PC-9 (cell line): Measurements from ENCODE around the gene PBX1. TPM values are rescaled to one million over a fixed set of nuclear protein-coding genes. Genes with fewer than 3 reads are reported as not detected.

Experiments
- BruUV-seq: library from RNA; stranded (reverse); fragments of 400-500 nt; replicated peaks from 2 replicates; lab custom pipeline; 2021; lab: Mats Ljungman, UMichigan
- CTCF ChIA-PET: fragments of 300-600 bp; sonication (Branson Sonifier 250); formaldehyde crosslinking; loops from one replicate; lab custom pipeline; 2022; ENCODE audit warnings: antibody characterized with exemption; lab: Charles Lee
- POLR2A ChIA-PET: fragments of 300-600 bp; sonication (Branson Sonifier 250); formaldehyde crosslinking; loops from one replicate; lab custom pipeline; 2022; ENCODE audit warnings: antibody characterized with exemption; ENCODE audit not compliant: unreplicated experiment; lab: Charles Lee
- DNase-seq, 2 experiments: peaks; one replicate each; pipeline versions ENCODE4 v3.0.0 to v3.0.0-alpha.2; 2015 to 2022; ENCODE audit warnings: mixed read lengths in 1 of 2
- H2AFZ ChIP-seq: fragments of 200-600 bp; sonication (generic); 2 replicates; pipeline ENCODE4 v1.8.1; 2017; ENCODE audit warnings: antibody characterized with exemption
- H3F3A ChIP-seq: fragments of 200-600 bp; sonication (generic); 2 replicates; pipeline ENCODE4 v1.8.1; 2017; ENCODE audit warnings: antibody characterized with exemption, mild to moderate bottlenecking, low read depth; ENCODE audit not compliant: insufficient read depth
- H3K27ac ChIP-seq: fragments of 200-600 bp; sonication (generic); 2 replicates; pipeline ENCODE4 v1.6.1; 2016; ENCODE audit warnings: mixed run types
- H3K27me3 ChIP-seq: fragments of 200-600 bp; sonication (generic); 2 replicates; pipeline ENCODE4 v1.6.1; 2016; ENCODE audit warnings: low read depth, mixed run types; ENCODE audit not compliant: insufficient read depth
- H3K36me3 ChIP-seq: fragments of 200-600 bp; sonication (generic); 2 replicates; pipeline ENCODE4 v1.6.1; 2016; ENCODE audit warnings: low read depth, mixed run types
- H3K4me1 ChIP-seq: fragments of 200-600 bp; sonication (generic); replicated peaks from 2 replicates; pipeline ENCODE4 v1.6.1; 2016; ENCODE audit warnings: mixed run types; ENCODE audit not compliant: insufficient read depth
- H3K4me2 ChIP-seq: fragments of 200-600 bp; sonication (generic); 2 replicates; pipeline ENCODE4 v1.6.1; 2017; ENCODE audit warnings: mixed run types
- H3K4me3 ChIP-seq: fragments of 200-600 bp; sonication (generic); 2 replicates; pipeline ENCODE4 v1.6.1; 2016; ENCODE audit warnings: mixed run types
- H3K79me2 ChIP-seq: fragments of 200-600 bp; sonication (generic); 2 replicates; pipeline ENCODE4 v1.6.1; 2017; ENCODE audit warnings: low read depth, mixed run types
- H3K9me2 ChIP-seq: fragments of 200-600 bp; sonication (generic); 2 replicates; pipeline ENCODE4 v1.8.1; 2017; ENCODE audit warnings: mild to moderate bottlenecking; ENCODE audit not compliant: insufficient read depth
- H3K9me3 ChIP-seq: fragments of 200-600 bp; sonication (generic); 2 replicates; pipeline ENCODE4 v1.8.1; 2016; ENCODE audit warnings: low read depth; ENCODE audit not compliant: insufficient read depth
- H4K20me1 ChIP-seq: fragments of 200-600 bp; sonication (generic); 2 replicates; pipeline ENCODE4 v1.8.1; 2017; ENCODE audit not compliant: insufficient read depth
- CTCF ChIP-seq: fragments of 200-600 bp; sonication (generic); conservative IDR thresholded peaks from 2 replicates; pipeline ENCODE4 v1.6.1; 2017; ENCODE audit warnings: mixed run types, antibody characterized with exemption, mild to moderate bottlenecking, moderate library complexity
- EZH2 ChIP-seq: fragments of 200-600 bp; sonication (generic); IDR thresholded peaks from 2 replicates; pipeline ENCODE4 v1.8.0; 2017; ENCODE audit warnings: antibody characterized with exemption, low read depth
- intact Hi-C: fragments of 100-400 bp; cut with micrococcal nuclease; formaldehyde crosslinking; loops from one replicate; pipeline ENCODE4 v1.10.0; 2022; ENCODE audit not compliant: unreplicated experiment
- total RNA-seq: library from RNA; stranded (reverse); gene quantifications from 2 replicates; pipeline ENCODE4 v1.2.3, GENCODE V29; 2021

The PBX1 gene
- total RNA-seq, 1 experiment from 2014 or later: 57.7 TPM

GRCh38 chr1:164561007-164561406 lies 2.0 kb downstream of the PBX1 start:
- intact Hi-C loops: loop anchor here (2.0 to 5.0 kb wide), 2 partner anchors 226 to 394 kb away; no protein-coding TSS in a partner anchor
- H3K27ac ChIP-seq: peak overlapping the region; percentile 74
- H3K36me3 ChIP-seq: 0 out of 2 replicates have a peak, but pooled peaks cover 6% of the 10 kb centered on the region
- POLR2A ChIA-PET: no interaction called here
- peak overlapping the region; percentile 83 for H2AFZ ChIP-seq
- CTCF ChIA-PET: no interaction called here
- H3F3A ChIP-seq: peaks cover 6% of the 10 kb centered on the region
- H3K9me3 ChIP-seq: no peaks in the 10 kb centered on the region
- peaks cover 59% of the 10 kb centered on the region for H3K79me2 ChIP-seq
- no peak for TF ChIP-seq CTCF
- no peak for TF ChIP-seq EZH2
- DNase-seq: no peak
- no TSS peak for BruUV-seq
- H3K27me3 ChIP-seq: no peaks in the 10 kb centered on the region
- no peaks in the 10 kb centered on the region for H4K20me1 ChIP-seq
- H3K4me1 ChIP-seq: peaks cover 54% of the 10 kb centered on the region
- peak overlapping the region; percentile 71 for H3K4me3 ChIP-seq
- peak overlapping the region; percentile 86 for H3K4me2 ChIP-seq
- no peaks in the 10 kb centered on the region for H3K9me2 ChIP-seq

GRCh38 chr1:164561472-164561871 lies 2.5 kb downstream of the PBX1 start:
- BruUV-seq: no TSS peak
- Histone ChIP-seq H3K79me2 (peaks cover 63% of the 10 kb centered on the region), H3K27ac (peak overlapping the region; percentile 74), H3K9me2 (no peaks in the 10 kb centered on the region), H3K4me2 (peak overlapping the region; percentile 86), H4K20me1 (no peaks in the 10 kb centered on the region), H2AFZ (peak overlapping the region; percentile 83), H3K36me3 (0 out of 2 replicates have a peak, but pooled peaks cover 6% of the 10 kb centered on the region), H3F3A (peaks cover 6% of the 10 kb centered on the region), H3K27me3 (no peaks in the 10 kb centered on the region), H3K4me3 (peak overlapping the region; percentile 71), H3K4me1 (peaks cover 54% of the 10 kb centered on the region), H3K9me3 (no peaks in the 10 kb centered on the region)
- ChIA-PET POLR2A (no interaction called here), CTCF (no interaction called here)
- no peak for DNase-seq
- intact Hi-C loops: loop anchor here (2.0 to 5.0 kb wide), 2 partner anchors 226 to 395 kb away; no protein-coding TSS in a partner anchor
- TF ChIP-seq CTCF: no peak
- no peak for TF ChIP-seq EZH2

GRCh38 chr1:164562061-164562460 lies 3.1 kb downstream of the PBX1 start:
- TF ChIP-seq EZH2 (no peak), CTCF (no peak)
- CTCF ChIA-PET: interaction anchor here (0.6 to 0.9 kb wide), 2 partner anchors 322 to 584 kb away, joined by 4 to 7 read pairs; no protein-coding TSS in a partner anchor
- no peak for DNase-seq

More at GRCh38 chr1:164562061-164562460, 3.1 kb downstream of the PBX1 start:
- H3K4me3 ChIP-seq: peak overlapping the region; percentile 71
- intact Hi-C loops: loop anchor here (5.0 kb wide), 1 partner anchor 225 kb away; no protein-coding TSS in a partner anchor
- H3K36me3 ChIP-seq: 0 out of 2 replicates have a peak, but pooled peaks cover 6% of the 10 kb centered on the region
- no TSS peak for BruUV-seq
- peak overlapping the region; percentile 86 for H3K4me2 ChIP-seq
- peaks cover 48% of the 10 kb centered on the region for H3K4me1 ChIP-seq
- H3K27me3 ChIP-seq: no peaks in the 10 kb centered on the region
- no peaks in the 10 kb centered on the region for H3K9me3 ChIP-seq
- H4K20me1 ChIP-seq: no peaks in the 10 kb centered on the region
- peaks cover 6% of the 10 kb centered on the region for H3F3A ChIP-seq
- POLR2A ChIA-PET: no interaction called here
- H3K79me2 ChIP-seq: peaks cover 63% of the 10 kb centered on the region
- no peak overlapping the region for H3K27ac ChIP-seq
- H3K9me2 ChIP-seq: no peaks in the 10 kb centered on the region
- H2AFZ ChIP-seq: no peak overlapping the region
